Forelimb muscle (tissue), 1 donor: Measurements from ENCODE around the gene APOM. TPM values are rescaled to one million over a fixed set of nuclear protein-coding genes. Genes with fewer than 3 reads are reported as not detected.

Source experiments
- DNase-seq: peaks from one replicate; pipeline ENCODE4 v3.0.0-alpha.2; 2013; ENCODE audit warnings: low read depth
- polyA plus RNA-seq: library from polyadenylated mRNA; unstranded; fragments of 120-200 nt; gene quantifications from one replicate; pipeline ENCODE4 v1.2.1, GENCODE V29; 2013; ENCODE audit not compliant: insufficient read length

The APOM gene
- 4.3 TPM for polyA plus RNA-seq

GRCh38 chr6:31655349-31656237, at the start of gene APOM:
TSS of gene APOM (plus strand) at chr6:31655894. CDS start at chr6:31655967, 73 bp downstream.
- DNase-seq: no peak

- DNase-seq: no peak
These were observed 48.4 kb upstream of the APOM start for GRCh38 chr6:31607317-31607716.

GRCh38 chr6:31609519-31610406, 45.9 kb upstream of the APOM start:
- no peak for DNase-seq

- DNase-seq: no peak
These were observed 44.7 kb upstream of the APOM start for GRCh38 chr6:31610968-31611367.

- no peak for DNase-seq
These were observed 41.5 kb upstream of the APOM start for GRCh38 chr6:31614075-31614619.

GRCh38 chr6:31614684-31615578, 40.8 kb upstream of the APOM start, which contains the start of gene AIF1:
TSS of gene AIF1 (plus strand) at chr6:31615234. CDS start at chr6:31615330, 96 bp downstream.
- DNase-seq: no peak

- DNase-seq: no peak
These were observed 39.9 kb upstream of the APOM start for GRCh38 chr6:31615748-31616147.

GRCh38 chr6:31617010-31617409, 38.7 kb upstream of the APOM start:
- DNase-seq: no peak

- DNase-seq: peak; percentile 96
These were observed 35.7 kb upstream of the APOM start for GRCh38 chr6:31619805-31620585.

GRCh38 chr6:31620586-31621319, 34.9 kb upstream of the APOM start, which contains the start of gene PRRC2A:
TSS of gene PRRC2A (plus strand) at chr6:31620715. CDS start at chr6:31622790, 2,075 bp downstream.
- no peak for DNase-seq

GRCh38 chr6:31621320-31621939, 34.3 kb upstream of the APOM start:
- no peak for DNase-seq

GRCh38 chr6:31621991-31622390, 33.7 kb upstream of the APOM start:
- DNase-seq: no peak

GRCh38 chr6:31622684-31623091, 33.0 kb upstream of the APOM start:
- no peak for DNase-seq

GRCh38 chr6:31624070-31624469, 31.6 kb upstream of the APOM start:
- DNase-seq: no peak

GRCh38 chr6:31626952-31627351, 28.7 kb upstream of the APOM start:
- DNase-seq: no peak

GRCh38 chr6:31627690-31628287, 27.9 kb upstream of the APOM start:
- no peak for DNase-seq

GRCh38 chr6:31629014-31629413, 26.7 kb upstream of the APOM start:
- DNase-seq: no peak

- no peak for DNase-seq
These were observed 25.3 kb upstream of the APOM start for GRCh38 chr6:31630177-31630934.
